Heart right ventricle (tissue), 16 donors: ENCODE results near the gene ATPAF2. TPM values are rescaled to one million over a fixed set of nuclear protein-coding genes. Genes with fewer than 3 reads are reported as not detected.

Experiments
- ATAC-seq, 8 donors: fragments of 200-7000 bp; cut with Tn5 transposase; one replicate each; pipeline ENCODE4 v1.9.1; 2020; ENCODE audit warnings: mild to moderate bottlenecking in 8 of 8, moderate library complexity in 8 of 8, moderate number of reproducible peaks in 1 of 8
- DNase-seq, 2 donors: peaks; one replicate each; pipeline ENCODE4 v3.0.0-alpha.2; 2020
- H3K27ac ChIP-seq, 10 donors: fragments of 200-600 bp; sonication (generic) in 2 of 10; one replicate each; pipeline versions ENCODE4 v1.5.0 to v1.8.0; 2020 to 2022; ENCODE audit warnings: mild to moderate bottlenecking in 3 of 10
- H3K27me3 ChIP-seq, 7 donors: fragments of 200-600 bp; one replicate each; pipeline ENCODE4 v1.8.0; 2021 to 2022; ENCODE audit warnings: mild to moderate bottlenecking in 2 of 7
- H3K36me3 ChIP-seq, 9 donors: fragments of 200-600 bp; sonication (generic) in 1 of 9; one replicate each; pipeline versions ENCODE4 v1.5.0 to v1.8.0; 2020 to 2022; ENCODE audit warnings: mild to moderate bottlenecking in 2 of 9
- H3K4me1 ChIP-seq, 9 donors: fragments of 200-600 bp; sonication (generic) in 1 of 9; one replicate each; pipeline versions ENCODE4 v1.5.0 to v1.8.0; 2020 to 2022; ENCODE audit warnings: mild to moderate bottlenecking in 4 of 9
- H3K4me3 ChIP-seq, 10 donors: fragments of 200-600 bp; sonication (generic) in 2 of 10; one replicate each; pipeline versions ENCODE4 v1.5.0 to v1.8.0; 2020 to 2022; ENCODE audit warnings: mild to moderate bottlenecking in 7 of 10, moderate library complexity in 2 of 10
- H3K9me3 ChIP-seq, 11 donors: fragments of 200-600 bp in 10 of 11; sonication (generic) in 2 of 11; one replicate each; pipeline versions ENCODE4 v1.5.0 to v1.8.0; 2013 to 2022; ENCODE audit warnings: mild to moderate bottlenecking in 2 of 11, control low read depth in 1 of 11, moderate library complexity in 1 of 11
- WGBS, 2 donors: extraction: QIAGEN DNeasy Blood & Tissue Kit; methylation state at CpG; one replicate each; pipeline ENCODE4 v1.1.7; 2013; ENCODE audit warnings: inconsistent platforms in 1 of 2; 5-methylcytosine and 5-hydroxymethylcytosine counted together
- intact Hi-C, 10 donors: fragments of 100-400 bp; cut with DNase I; formaldehyde crosslinking; loops; one replicate each; pipeline versions ENCODE4 v1.11.1 to v1.14.2; 2022
- polyA plus RNA-seq, 2 donors: library from polyadenylated mRNA; stranded (reverse); fragments of 200-250 nt; gene quantifications; one replicate each; pipeline ENCODE4 v1.2.3, GENCODE V29; 2013
- total RNA-seq, 10 donors: library from RNA; stranded (reverse); fragmentation: NEBNext Ultra II Directional in 3 of 10; extraction: Animal tissue kit (Norgen Biotek cat#: 25700) in 3 of 10; gene quantifications; one replicate each; pipeline versions ENCODE4 v1.2.1 to v1.2.4, GENCODE V29; 2021 to 2023
- TF ChIP-seq, protein P1 (sequence below), 9 donors: fragments of 200-600 bp; sonication (generic) in 2 of 9; IDR thresholded peaks; one replicate each; pipeline versions ENCODE4 v1.5.0 to v1.8.0; 2021 to 2022; ENCODE audit warnings: antibody characterized with exemption in 9 of 9, mild to moderate bottlenecking in 5 of 9, moderate library complexity in 1 of 9
- donor health status: Arrhythmogenic right ventricular cardiomyopathy.
- donor health status: ischemic (EF 13 %, LVEDD 7.1; RV severe dilation, severe dysfunction).
- donor health status: healthy with polysubstance abuse.
- donor health status: DM: no; HTN: yes; CAD: no.
- donor health status: DM: no; HTN: no; CAD: no.
- donor health status: ischemic (EF 25% LVEDD 6.9; RV normal size, moderate dysfunction).
- donor health status: ischemic (EF 25% LVEDD 5.7; RV mildly dilated, moderate dysfunction).
- donor health status: healthy.
- donor health status: DM: yes; HTN: yes; CAD: no.
- donor health status: Ischemic cardiomyopathy.
- donor health status: ischemic (EF 35%, LVEDD 5.7; RV mildly dilated, moderate dysfunction).
- donor health status: nonischemic (EF 11% LVEDD 7.7; RV severe dilation, severe dysfunction).
- donor health status: DM: yes; HTN: yes; CAD: no.
- donor health status: PGD.
- donor health status: ischemic (EF 29% LVEDD 5.4; RV normal size, mild dysfunction).
- donor health status: nonischemic (EF 23%, LVEDD 6.1; RV moderate dilation, normal function).

Gene ATPAF2
- total and polyA plus RNA-seq, 12 donors: 21.5 to 55.8 (median 37.4) TPM

GRCh38 chr17:18038149-18038850, 668 bp downstream of the ATPAF2 start:
- DNase-seq: no peak
- Histone ChIP-seq H3K9me3 (no peaks in the 10 kb centered on the region), H3K4me3 (peak overlapping the region; percentile 48 to 98 (median 86)), H3K4me1 (peaks cover 9 to 57% (median 50%) of the 10 kb centered on the region in 9 donors), H3K27me3 (no peaks in the 10 kb centered on the region), H3K27ac (peak overlapping the region in 9 of 10 donors; percentile 61 to 89 (median 85)), H3K36me3 (no peaks in the 10 kb centered on the region)
- TF ChIP-seq, protein P1, sequence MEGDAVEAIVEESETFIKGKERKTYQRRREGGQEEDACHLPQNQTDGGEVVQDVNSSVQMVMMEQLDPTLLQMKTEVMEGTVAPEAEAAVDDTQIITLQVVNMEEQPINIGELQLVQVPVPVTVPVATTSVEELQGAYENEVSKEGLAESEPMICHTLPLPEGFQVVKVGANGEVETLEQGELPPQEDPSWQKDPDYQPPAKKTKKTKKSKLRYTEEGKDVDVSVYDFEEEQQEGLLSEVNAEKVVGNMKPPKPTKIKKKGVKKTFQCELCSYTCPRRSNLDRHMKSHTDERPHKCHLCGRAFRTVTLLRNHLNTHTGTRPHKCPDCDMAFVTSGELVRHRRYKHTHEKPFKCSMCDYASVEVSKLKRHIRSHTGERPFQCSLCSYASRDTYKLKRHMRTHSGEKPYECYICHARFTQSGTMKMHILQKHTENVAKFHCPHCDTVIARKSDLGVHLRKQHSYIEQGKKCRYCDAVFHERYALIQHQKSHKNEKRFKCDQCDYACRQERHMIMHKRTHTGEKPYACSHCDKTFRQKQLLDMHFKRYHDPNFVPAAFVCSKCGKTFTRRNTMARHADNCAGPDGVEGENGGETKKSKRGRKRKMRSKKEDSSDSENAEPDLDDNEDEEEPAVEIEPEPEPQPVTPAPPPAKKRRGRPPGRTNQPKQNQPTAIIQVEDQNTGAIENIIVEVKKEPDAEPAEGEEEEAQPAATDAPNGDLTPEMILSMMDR (IDR thresholded peaks at IDR 0.05): no peak
- ATAC-seq: no peak
- 9 to 10% methylated on average over 13 of the region's 13 CpGs for WGBS, 2 donors
- intact Hi-C loops: loop anchor here in 9 of 10 donors (5.0 to 10.0 kb wide), 11 partner anchors 46 to 356 kb away; partner anchors contain the start of genes RAI1 (in 4 of the 9), DRC3 (in 3 of the 9) and TOM1L2 (in 3 of the 9)

DNA sequence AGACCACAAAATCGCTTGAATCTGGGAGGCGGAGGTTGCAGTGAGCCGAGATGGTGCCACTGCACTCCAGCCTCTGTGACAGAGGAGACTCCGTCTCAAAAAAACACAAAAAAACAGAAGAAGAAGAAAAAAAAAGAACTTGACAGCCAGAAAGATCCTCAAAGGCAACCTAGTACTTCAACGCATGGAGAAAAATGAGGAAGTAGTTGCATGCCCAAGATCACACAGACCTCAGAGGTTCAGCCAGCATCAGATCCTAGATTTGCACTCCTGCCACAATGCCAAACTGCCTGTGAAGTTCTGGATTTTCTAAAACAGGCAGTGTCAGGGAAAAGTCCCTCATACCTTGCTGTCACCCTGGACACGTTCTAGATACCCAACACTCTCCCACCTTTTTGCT, 1.5 kb downstream of the ATPAF2 start:
- no peak overlapping the region for H3K4me3 ChIP-seq
- no peak for DNase-seq
- no peaks in the 10 kb centered on the region for H3K36me3 ChIP-seq
- intact Hi-C loops: loop anchor here in 9 of 10 donors (5.0 to 10.0 kb wide), 11 partner anchors 45 to 355 kb away; partner anchors contain the start of genes RAI1 (in 4 of the 9), DRC3 (in 3 of the 9) and TOM1L2 (in 3 of the 9)
- no peak for ATAC-seq
- peak overlapping the region in 1 of 10 donors; percentile 88 for H3K27ac ChIP-seq
- no peaks in the 10 kb centered on the region for H3K9me3 ChIP-seq
- H3K27me3 ChIP-seq: no peaks in the 10 kb centered on the region
- H3K4me1 ChIP-seq: peaks cover 9 to 57% (median 48%) of the 10 kb centered on the region in 9 donors
- TF ChIP-seq, protein P1 (IDR thresholded peaks at IDR 0.05): no peak
- WGBS, 2 donors: 77 to 88% methylated on average over 6 of the region's 6 CpGs

GRCh38 chr17:18035704-18036103, 3.3 kb downstream of the ATPAF2 start:
- no peaks in the 10 kb centered on the region for H3K27me3 ChIP-seq
- no peak for DNase-seq
- intact Hi-C loops: loop anchor here in 9 of 10 donors (5.0 to 10.0 kb wide), 11 partner anchors 43 to 353 kb away; partner anchors contain the start of genes RAI1 (in 4 of the 9), DRC3 (in 3 of the 9) and TOM1L2 (in 3 of the 9)
- H3K27ac ChIP-seq: no peak overlapping the region
- no peaks in the 10 kb centered on the region for H3K9me3 ChIP-seq
- no peaks in the 10 kb centered on the region for H3K36me3 ChIP-seq
- TF ChIP-seq, protein P1 (IDR thresholded peaks at IDR 0.05): no peak
- peaks cover 9 to 55% (median 40%) of the 10 kb centered on the region in 9 donors for H3K4me1 ChIP-seq
- no peak overlapping the region for H3K4me3 ChIP-seq
- 62 to 64% methylated on average over 2 of the region's 2 CpGs for WGBS, 2 donors
- ATAC-seq: no peak

- WGBS, 2 donors: 18 to 23% methylated on average over 5 of the region's 5 CpGs
- intact Hi-C loops: loop anchor here (2.0 to 10.0 kb wide), 15 partner anchors 36 to 357 kb away; partner anchors contain the start of genes RAI1 (in 6 of the 10), DRC3 (in 1 of the 10) and TOM1L2 (in 1 of the 10)
- peak overlapping the region in 1 of 10 donors; percentile 77 for H3K27ac ChIP-seq
Measured at GRCh38 chr17:18033442-18034099, 5.4 kb downstream of the ATPAF2 start.

More at GRCh38 chr17:18033442-18034099, 5.4 kb downstream of the ATPAF2 start:
- TF ChIP-seq, protein P1 (IDR thresholded peaks at IDR 0.05): peak; percentile 34 to 81 (median 65)
- DNase-seq (peak in 1 of 2 donors; percentile 79), ATAC-seq (peak; percentile 74 to 94 (median 88))
- Histone ChIP-seq H3K36me3 (no peaks in the 10 kb centered on the region), H3K4me1 (peaks cover 3 to 54% (median 39%) of the 10 kb centered on the region in 9 donors), H3K4me3 (no peak overlapping the region), H3K27me3 (no peaks in the 10 kb centered on the region), H3K9me3 (no peaks in the 10 kb centered on the region)
